Fibroblast of skin of abdomen (primary cell): ENCODE measurements around the gene ALPK3.

ENCODE experiments used
- DNase-seq: peaks from one replicate; pipeline ENCODE4 v3.0.0-alpha.2; 2013

Gene ALPK3

GRCh38 chr15:84894736-84895425 lies 77.7 kb downstream of the ALPK3 start:
- DNase-seq = no peak

GRCh38 chr15:84898761-84899160 lies 81.6 kb downstream of the ALPK3 start:
- no peak for DNase-seq

- no peak for DNase-seq
These were observed 82.6 kb downstream of the ALPK3 start for GRCh38 chr15:84899750-84900149.

GRCh38 chr15:84901540-84901939 lies 84.4 kb downstream of the ALPK3 start:
- DNase-seq = no peak

- no peak for DNase-seq
These were observed 86.6 kb downstream of the ALPK3 start for GRCh38 chr15:84903751-84904150.

- DNase-seq = no peak
These were observed 87.3 kb downstream of the ALPK3 start for GRCh38 chr15:84904419-84904818.

- no peak for DNase-seq
These were observed 88.1 kb downstream of the ALPK3 start for GRCh38 chr15:84905016-84905916.

- no peak for DNase-seq
These were observed 90.6 kb downstream of the ALPK3 start for GRCh38 chr15:84907731-84908130.

GRCh38 chr15:84908564-84908963 lies 91.4 kb downstream of the ALPK3 start:
- no peak for DNase-seq

- no peak for DNase-seq
These were observed 91.9 kb downstream of the ALPK3 start for GRCh38 chr15:84909029-84909428.

- DNase-seq = no peak
These were observed 92.6 kb downstream of the ALPK3 start for GRCh38 chr15:84909782-84910181.

- no peak for DNase-seq
These were observed 93.9 kb downstream of the ALPK3 start for GRCh38 chr15:84910928-84911623.

- DNase-seq = peak; percentile 92
These were observed 94.9 kb downstream of the ALPK3 start for GRCh38 chr15:84911879-84912660.

- no peak for DNase-seq
These were observed 96.2 kb downstream of the ALPK3 start for GRCh38 chr15:84913360-84913723.

- DNase-seq = no peak
These were observed 97.2 kb downstream of the ALPK3 start for GRCh38 chr15:84914351-84914750.

GRCh38 chr15:84914909-84915605 lies 97.9 kb downstream of the ALPK3 start:
- peak; percentile 85 for DNase-seq

GRCh38 chr15:84915606-84915958 lies 98.4 kb downstream of the ALPK3 start:
- no peak for DNase-seq

GRCh38 chr15:84917452-84917851 lies 100.3 kb downstream of the ALPK3 start:
- no peak for DNase-seq

- DNase-seq = no peak
These were observed 102.0 kb downstream of the ALPK3 start for GRCh38 chr15:84919106-84919667.

- DNase-seq = no peak
These were observed 104.0 kb downstream of the ALPK3 start for GRCh38 chr15:84921121-84921520.

GRCh38 chr15:84922530-84922929 lies 105.4 kb downstream of the ALPK3 start:
- DNase-seq = no peak
